NCI-H2196 treated with DMSO at 0.1 percent for 48 hours (cell line): ENCODE measurements around the gene KLHL17.
A peak's percentile ranks its signal among the peaks of the same experiment; 100 is the strongest.

ENCODE experiments used
- DNase-seq: peaks from one replicate; lab custom pipeline; 2025; ENCODE audit not compliant: unreplicated experiment; lab: John Stamatoyannopoulos, UW

The KLHL17 gene

DNA sequence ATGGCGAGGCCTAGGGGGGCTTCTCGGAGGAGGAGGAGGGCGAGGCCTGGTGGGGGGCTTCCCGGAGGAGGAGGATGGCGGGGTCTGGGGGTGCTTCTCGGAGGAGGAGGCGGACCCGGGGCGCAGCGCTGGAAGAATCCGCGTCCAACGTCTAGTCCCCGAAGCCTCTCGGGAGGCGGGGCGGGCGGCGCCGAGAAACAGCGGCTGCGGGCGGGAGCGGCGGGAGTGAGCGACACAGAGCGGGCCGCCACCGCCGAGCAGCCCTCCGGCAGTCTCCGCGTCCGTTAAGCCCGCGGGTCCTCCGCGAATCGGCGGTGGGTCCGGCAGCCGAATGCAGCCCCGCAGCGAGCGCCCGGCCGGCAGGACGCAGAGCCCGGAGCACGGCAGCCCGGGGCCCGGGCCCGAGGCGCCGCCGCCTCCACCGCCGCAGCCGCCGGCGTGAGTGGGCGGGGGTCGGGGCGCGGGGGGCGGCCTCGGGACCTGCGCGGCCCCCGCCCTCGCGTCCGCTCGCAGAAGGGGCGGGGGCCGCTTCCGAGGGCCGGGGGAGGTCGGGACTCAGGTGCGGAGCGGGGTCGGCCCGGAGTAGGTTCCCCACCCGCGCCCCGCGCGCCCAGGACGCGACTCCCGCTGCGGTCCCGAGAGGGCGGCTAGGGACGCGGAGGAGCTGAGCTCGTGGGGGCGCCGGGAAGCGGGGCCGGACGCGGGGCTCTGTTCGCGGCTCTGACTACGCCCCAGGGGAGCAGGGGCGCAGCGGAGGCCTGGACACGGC lies at the start of gene KLHL17:
Gene KLHL17, plus strand, starts transcription at position 222 of the 769 bp plus-strand sequence. Its CDS starts 110 bp downstream, at position 332.
- DNase-seq = peak; percentile 19

DNA sequence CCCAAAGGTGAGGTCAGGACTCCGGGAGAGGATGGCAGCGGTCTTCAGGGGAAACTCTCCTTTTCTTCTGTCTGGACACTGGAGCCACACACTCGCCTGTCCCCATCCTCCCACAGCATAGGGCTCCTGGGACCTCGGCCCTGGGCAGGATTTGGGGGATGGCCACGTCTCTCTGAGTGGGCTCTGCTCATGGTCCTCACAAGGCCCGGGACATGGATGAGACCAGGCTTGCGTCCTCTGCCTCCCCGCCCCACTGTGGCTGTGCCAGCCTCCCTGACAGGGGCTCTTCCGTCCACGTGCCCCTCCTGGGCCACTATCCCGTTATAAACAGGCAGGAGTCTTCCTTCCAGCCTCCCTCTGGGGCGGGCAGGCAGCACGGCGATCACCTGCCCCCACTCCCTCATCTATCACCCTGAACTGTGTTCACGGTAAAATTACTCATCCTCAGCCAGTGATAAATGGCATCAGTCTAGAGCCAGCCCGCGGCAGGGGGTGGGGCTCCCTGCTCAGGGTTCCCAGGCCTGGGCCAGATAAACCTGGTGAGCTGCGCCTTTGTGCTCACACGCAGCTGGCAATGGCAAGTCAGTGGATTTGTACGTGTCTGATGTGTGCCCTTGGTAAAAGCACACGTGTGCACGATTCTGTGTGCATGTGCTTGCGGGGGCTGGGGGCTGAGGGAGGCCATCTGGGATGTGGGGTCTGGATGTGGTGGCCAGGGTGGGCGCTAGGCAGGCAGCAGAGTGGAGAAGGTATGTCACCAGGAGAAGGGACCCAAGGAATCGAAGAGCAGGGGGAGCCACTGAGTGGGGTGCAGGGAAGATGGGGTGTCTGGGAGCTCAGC lies 49.3 kb upstream of the KLHL17 start:
- DNase-seq = no peak

DNA sequence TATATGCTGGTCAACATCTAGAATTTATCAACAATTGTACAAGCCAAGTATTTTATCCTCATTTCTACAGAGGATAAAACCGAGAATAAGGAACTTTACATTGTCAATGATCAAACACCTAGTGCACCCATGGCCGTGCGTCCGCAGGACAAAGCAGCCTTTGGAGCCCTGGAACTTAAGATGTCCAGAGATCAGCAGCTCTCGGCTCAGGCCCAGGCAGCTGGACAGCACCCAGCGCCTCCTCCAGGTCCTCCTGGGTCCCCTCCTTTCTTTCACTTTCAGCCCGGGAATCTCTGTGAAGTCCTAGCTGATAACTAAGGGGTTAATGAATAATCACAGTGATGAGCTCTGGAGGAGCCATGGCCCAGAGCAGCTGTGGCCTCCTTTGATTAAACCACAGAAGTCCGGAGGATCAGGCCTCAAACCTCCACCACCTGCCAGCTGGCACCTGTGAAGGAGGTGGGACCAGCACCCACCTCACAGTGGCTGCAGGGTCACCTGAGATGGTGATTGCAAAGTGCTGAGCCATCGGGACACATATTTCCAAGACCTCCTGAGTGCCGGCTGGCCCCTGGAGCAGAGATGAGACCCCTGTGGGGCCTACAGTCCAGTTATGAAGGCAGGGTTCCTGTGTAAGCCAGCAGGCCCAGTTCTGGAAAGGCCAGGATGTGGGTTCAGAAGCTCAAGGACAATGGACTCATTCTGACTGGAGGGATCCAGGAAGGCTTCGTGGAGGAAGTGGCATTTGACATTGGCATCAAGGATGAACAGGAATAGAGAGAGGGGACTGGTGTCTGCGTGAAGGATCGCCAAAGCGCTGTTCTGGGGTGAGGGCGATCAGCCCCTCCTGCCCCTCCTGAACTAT lies 48.3 kb upstream of the KLHL17 start:
- no peak for DNase-seq

DNA sequence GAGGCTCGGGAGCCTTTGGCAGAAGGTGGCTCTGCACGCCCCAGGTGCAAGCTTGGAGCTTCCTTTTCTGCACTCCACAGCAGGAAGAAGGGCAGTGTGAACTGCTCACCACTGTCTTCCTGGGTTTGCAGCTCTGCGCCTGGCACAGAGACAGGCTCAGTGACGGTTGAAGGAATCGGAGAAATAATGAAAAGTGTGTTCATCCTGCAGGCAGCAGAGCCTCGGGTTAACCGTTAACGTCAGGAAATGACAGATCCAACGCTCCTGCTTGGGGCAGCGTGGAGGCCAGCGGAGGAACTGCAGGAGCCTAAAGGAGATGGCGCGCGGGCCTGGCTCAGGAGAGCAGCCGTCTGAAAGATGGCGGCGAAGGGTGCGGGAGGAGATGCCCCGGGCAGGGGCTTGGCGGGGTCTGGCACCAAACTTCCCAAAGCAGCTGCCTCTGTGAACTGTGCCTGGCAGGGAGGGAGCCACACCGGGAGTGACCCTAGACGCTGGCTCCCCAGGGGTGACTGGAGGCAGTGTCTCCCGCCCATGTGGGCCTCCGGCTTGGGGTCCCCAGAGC lies 47.6 kb upstream of the KLHL17 start:
- no peak for DNase-seq

DNA sequence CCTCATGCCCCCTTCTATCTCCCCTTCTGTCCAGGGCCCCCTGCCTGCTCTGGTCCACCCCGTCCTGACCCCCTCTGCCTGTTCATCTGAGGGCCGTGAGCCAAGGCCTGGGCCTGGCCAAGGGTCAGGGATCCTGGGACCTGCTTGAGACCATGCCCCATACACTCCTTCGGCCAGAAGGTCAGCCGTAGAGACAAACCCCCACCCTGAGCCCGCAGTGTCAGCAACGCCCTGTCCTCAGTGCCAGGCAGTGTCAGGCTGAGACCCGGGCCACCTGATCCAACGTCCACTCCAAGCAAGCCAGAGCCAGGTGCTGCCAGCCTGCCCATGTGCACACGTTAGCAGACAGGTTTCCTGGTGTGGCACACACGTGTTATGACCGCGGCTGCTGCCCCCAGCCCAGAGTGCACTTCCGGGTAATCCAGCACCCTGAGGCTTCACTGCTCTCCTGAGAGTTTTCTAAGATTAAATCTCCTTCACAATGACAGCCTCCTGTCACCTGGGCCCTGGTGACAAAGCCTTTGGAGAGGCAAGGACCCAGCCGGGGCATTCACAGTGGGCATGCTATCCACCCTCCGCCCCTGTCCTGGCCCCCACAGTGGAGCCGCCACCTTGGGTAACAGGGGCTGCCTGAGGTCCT lies 46.8 kb upstream of the KLHL17 start:
- DNase-seq = no peak

DNA sequence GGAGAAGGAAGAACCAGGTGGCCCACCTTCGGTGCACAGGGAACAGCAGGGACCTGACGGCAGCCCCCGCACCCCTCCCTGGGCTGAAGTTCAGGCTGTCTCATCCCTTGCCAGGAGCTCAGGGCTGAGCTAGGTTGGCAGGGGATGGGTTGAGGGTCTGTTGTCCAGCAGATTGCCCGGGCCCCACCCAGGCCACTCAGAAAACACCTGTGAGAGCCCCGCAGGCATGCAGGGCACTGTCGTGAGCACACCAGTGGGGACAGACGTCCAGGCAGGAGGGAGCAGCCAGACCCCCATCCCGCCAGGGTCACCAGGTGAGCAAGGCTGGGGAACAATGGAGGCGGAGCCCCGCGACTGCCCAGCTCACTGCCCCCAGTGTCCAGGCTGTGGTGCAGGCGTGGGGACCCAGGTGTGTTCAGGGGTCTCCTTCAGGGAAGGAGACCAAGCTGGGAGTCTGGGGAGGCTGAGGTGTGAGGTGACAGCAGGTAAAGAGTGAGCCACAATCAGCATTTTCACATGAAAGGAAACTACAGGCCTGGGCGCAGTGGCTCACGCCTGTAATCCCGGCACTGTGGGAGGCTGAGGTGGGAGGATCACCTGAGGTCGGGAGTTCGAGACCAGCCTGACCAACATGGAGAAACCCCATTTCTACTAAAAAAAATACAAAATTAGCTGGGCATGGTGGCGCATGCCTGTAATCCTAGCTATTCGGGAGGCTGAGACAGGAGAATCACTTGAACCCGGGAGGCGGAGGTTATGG lies 46.1 kb upstream of the KLHL17 start:
- DNase-seq = no peak

DNA sequence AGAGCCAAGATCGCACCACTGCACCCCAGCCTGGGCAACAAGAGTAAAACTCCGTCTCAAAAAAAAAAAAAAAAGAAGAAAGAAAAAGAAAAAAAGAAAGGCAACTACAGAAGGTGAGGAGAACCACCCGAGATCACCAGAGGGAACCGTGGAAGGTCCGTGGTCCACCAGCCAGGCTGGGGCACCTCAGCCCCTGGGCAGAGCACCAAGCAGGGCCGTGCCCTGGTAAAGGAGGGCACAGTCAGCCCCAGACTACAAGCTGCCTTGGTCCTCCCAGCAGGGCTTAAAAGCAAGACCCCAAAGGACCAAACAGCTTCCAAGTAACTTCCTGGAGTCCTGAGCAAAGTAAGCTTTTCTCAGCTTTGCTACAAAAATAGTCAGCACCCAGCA lies 45.5 kb upstream of the KLHL17 start:
- DNase-seq = no peak

DNA sequence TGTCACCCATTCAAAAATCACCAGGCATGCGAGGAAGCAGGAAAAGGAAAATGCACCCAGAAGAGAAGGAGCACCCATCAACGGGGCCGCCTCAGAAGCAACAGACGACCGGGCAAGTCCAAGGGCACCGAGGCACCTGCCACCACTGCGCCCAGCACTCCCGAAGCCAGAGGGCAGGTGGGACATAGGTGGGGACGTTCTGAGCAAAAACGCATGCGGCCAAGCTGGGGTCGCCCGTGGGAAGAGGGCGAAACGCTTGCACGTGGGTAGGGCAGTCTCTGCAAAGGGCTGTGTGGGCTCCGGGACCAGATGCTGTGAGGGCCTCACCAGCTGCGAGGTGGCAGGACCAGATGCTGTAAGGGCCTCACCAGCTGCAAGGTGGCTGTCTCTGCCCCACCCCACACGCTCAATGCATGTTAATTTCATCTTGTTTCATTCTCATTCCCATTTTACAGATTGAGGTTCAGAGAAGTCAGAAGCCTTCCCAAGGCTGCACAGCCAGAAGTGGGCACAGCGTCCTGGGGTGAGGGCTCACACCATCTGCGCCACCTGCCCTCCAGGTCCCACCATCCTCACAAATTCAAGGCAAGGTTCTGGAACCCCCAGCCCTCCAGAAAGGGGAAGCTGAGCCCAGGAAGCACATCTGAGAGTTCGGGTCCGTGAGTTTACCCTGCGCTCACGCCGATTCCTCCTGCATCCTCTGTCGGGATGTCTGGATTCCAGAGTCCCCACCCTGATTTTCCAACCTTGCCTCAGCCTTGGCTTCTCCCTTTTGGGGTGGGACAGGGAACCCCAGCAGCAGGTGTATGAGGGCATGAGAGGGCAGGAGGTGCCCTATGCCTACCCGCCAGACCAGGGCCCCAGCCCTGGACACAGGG lies 44.9 kb upstream of the KLHL17 start:
- no peak for DNase-seq

DNA sequence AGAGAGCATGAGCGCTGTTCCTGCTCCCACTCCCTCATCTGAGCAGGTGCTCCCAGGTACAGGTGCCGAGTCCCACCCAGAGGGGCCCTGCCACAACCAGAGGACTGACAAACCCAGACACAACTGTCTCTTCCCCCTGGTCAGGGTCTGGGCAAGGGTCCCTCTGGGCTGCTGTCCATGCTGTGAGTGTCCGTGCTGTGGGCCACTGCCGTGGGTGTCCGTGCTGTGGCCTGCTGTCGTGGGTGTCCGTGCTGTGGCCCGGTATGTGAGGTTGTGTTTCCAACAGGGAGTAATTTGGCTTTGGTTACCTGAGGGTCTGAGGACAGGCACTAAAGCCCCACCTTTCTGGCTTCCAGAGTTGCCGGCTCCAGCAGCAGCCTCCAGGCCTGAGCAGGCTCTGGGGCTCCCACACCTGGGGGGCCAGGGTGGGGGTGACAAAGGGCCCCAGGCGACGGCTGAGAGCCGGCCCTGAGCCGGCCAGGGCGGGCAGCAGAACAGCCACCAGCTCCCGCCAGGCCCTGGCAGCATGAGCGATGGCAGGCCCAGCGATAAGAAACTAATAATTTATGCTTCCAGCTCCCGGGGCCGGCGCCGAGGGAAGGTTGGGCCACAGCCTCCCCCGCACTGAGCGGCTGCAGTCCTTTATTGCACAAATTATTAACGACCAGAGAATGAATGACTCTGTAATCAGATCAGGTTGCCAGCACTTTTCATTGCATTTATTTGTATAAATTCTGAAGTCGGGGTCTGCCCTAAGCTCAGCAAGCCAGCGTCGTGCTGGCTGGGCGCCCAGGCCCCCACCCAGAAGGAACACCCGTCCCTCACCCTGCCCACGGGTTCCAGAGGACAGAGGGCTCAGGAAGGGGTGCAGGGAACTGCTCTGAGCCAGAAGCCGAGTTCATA lies 44.0 kb upstream of the KLHL17 start:
- DNase-seq = no peak

DNA sequence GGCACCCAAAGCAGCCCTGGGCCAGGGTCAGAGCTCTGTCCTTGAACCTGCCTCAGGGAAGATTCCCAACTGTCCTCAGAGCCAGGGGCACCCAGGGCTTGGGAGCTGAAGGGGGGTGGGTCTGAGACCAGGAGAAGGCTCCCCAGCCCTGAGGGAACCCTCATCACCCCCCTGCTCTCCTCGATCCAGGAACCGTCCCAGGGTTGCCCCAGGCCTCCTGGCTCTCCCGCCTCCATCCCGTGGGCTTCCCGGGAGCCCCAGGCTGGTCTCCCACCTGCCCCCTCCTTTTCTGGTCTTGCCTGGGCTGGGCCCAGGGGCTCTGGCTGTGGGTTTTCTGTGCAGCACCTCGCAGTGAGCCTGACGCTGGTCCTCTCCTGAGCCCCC lies 43.3 kb upstream of the KLHL17 start:
- DNase-seq = no peak

DNA sequence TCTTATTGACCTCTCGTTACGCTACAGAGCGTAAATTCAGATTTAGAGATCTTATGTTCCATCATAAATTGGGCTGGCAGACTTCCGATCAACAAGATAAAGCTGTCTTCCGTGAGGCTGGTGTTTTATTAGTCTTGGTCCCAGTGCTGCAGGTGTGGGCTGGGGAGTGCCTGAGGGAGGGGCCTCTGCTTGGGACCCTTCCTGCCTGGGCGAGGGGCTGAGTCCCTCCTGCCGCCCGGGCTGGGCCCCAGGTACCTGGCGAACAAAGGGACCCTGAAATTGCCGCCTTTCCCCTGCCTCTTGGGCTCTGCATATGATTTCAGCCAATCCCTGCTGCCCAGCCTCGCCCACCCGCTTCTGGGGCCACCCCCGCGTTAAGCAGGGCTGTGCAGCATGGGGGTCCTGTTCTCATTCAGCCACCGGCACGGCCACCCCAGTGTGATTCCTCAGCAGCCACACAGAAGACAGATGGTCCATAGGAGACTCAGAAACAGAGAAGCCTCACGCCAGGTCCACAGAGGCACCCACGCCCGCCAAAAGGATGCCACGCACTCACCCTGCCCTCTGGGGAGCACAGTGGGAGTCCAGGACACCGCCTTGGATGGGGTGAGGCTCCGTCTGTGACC lies 42.8 kb upstream of the KLHL17 start:
- DNase-seq = no peak

DNA sequence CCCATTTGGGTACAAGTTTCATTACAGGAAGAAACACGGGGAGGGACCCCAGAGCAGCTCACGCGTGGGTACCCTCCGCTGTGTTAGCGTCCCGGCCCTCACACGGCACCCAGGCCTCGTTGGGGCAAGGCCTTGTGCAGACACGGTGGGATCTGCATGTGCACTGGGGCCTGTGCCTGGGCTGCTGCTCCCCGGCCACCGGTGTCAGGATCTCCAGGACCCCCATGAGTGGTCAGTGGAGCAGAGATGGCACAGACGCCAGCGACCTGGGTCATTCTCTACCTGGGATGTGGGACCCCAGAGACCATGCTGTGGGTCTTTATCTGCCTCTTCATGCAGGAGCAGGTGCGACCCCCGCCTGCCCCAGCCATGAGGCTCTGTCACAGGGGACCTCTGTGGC lies 42.0 kb upstream of the KLHL17 start:
- no peak for DNase-seq

DNA sequence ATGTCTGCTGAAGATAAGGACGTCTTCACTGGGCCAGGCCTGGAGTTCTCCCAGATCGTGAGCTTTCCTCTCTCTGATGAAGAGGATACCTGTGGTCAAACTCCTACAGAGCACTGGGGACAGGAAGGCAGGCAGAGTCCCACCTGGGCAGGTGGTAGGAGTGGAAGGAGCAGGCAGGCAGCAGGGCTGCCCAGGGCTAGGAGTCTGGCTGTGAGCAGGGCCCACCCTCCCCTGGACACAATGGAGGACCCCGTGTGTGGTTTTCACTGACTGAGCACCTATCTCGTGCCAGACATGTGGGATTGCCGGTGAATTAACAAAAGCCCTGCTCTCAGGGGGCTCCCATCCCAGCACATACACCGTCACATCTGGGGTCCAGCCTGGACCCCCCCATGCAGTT lies 41.5 kb upstream of the KLHL17 start:
- no peak for DNase-seq

DNA sequence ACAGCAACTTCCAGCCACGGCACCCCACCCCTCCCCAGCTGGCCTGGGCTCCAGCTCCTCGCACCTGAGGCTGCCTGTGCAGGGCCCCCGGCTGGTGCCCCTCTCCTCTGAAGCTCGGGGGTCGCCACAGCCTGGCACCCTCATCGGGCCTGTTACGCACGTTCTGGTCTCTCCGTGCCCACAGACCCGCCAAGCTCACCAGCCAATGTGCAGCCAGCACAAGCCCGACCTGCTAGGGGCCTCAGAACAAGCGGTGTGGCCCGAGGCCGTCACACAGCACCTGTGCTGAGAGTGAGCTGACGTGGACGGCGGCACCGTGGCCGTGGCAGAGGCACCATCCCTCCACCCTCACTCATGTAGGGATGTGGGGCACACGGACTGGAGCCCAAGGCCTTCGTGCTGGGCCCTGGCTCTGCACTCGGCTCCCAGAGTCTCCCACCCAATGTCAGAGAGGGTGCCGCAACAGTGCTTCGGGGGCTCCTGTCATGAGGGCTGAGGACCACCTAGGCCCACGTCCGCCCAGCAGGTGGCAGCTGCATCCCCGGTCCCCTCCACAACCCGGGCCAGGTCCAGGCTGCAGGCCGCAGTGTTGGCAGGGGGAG lies 41.0 kb upstream of the KLHL17 start:
- DNase-seq = no peak

DNA sequence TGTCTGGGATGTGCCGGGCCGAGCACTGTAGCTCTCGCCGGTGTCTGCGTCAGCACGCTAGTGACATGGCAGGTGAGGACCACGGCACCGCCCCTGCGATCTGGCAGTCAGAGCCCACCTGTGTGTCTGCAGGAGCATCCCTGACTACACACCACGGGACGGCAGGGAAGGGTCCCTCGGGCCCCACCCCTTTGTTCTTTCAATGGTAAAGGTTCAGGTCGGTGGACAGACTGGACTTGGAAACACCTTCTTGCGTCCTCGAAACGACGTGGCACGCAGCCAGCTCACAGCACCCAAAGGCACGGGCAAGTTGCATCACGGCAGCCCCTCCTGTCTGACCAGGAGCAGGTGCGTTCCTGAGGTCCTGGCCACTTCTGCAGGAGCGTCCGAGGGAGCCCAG lies 40.4 kb upstream of the KLHL17 start:
- no peak for DNase-seq

DNA sequence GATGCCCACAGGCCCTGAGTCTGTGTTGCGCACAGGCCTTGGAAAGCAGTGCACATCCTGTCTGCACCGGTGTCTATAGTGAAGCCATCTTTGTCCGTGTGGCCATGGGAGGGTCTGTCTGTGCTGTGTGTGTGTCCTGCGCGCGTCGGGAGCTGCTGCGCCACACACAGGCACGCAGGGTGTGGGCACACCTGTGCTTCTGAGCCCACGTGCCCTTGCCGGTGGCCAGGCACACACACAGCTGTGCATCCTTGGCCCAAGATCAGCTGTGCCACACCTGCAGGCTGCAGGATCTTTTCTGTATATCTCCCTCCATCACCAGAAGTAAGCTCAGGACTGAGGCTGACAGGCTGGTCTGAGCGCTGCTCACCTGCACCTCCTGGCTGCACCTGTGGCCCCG lies 39.9 kb upstream of the KLHL17 start:
- DNase-seq = no peak
